Parathyroid adenoma (tissue), 2 donors: ENCODE measurements around the gene MTA2.

Experiments used
- H2AFZ ChIP-seq: fragments of 300-600 bp; sonication (generic); one replicate; pipeline ENCODE4 v1.7.0; 2017; ENCODE audit warnings: antibody characterized with exemption, mild to moderate bottlenecking
- H3K27ac ChIP-seq: fragments of 300-600 bp; sonication (generic); one replicate; pipeline ENCODE4 v1.7.0; 2017
- H3K27me3 ChIP-seq: fragments of 300-600 bp; sonication (generic); one replicate; pipeline ENCODE4 v1.7.0; 2017; ENCODE audit warnings: low read length; ENCODE audit not compliant: control insufficient read depth, insufficient read depth
- H3K36me3 ChIP-seq: fragments of 300-600 bp; sonication (generic); one replicate; pipeline ENCODE4 v1.7.0; 2017; ENCODE audit warnings: low read length; ENCODE audit not compliant: control insufficient read depth, insufficient read depth
- H3K4me1 ChIP-seq: fragments of 300-600 bp; sonication (generic); one replicate; pipeline ENCODE4 v1.7.0; 2017; ENCODE audit warnings: control low read depth
- H3K4me2 ChIP-seq: fragments of 300-600 bp; sonication (generic); one replicate; pipeline ENCODE4 v1.7.0; 2017; ENCODE audit warnings: low read length
- H3K4me3 ChIP-seq: fragments of 300-600 bp; sonication (generic); one replicate; pipeline ENCODE4 v1.7.0; 2017; ENCODE audit warnings: low read depth, low read length
- H3K79me2 ChIP-seq: fragments of 300-600 bp; sonication (generic); one replicate; pipeline ENCODE4 v1.7.0; 2017; ENCODE audit warnings: control low read depth
- H3K9ac ChIP-seq: fragments of 300-600 bp; sonication (generic); one replicate; pipeline ENCODE4 v1.7.0; 2017; ENCODE audit warnings: mild to moderate bottlenecking
- H3K9me3 ChIP-seq: fragments of 300-600 bp; sonication (generic); one replicate; pipeline ENCODE4 v1.7.0; 2017; ENCODE audit warnings: low read length; ENCODE audit not compliant: control insufficient read depth
- CTCF ChIP-seq: fragments of 300-600 bp; sonication (generic); IDR thresholded peaks from one replicate; pipeline ENCODE4 v1.7.0; 2017; ENCODE audit warnings: antibody characterized with exemption, mild to moderate bottlenecking
- donor health status: primary hyperparathyroidism.

Gene MTA2

GRCh38 chr11:62610403-62610802, 8.7 kb upstream of the MTA2 start:
- Histone ChIP-seq H3K9ac (no peak overlapping the region), H3K4me2 (no peak overlapping the region), H2AFZ (no peak overlapping the region), H3K27ac (no peak overlapping the region), H3K27me3 (no peaks in the 10 kb centered on the region), H3K9me3 (no peaks in the 10 kb centered on the region), H3K4me3 (no peak overlapping the region), H3K4me1 (no peaks in the 10 kb centered on the region), H3K36me3 (no peaks in the 10 kb centered on the region), H3K79me2 (no peaks in the 10 kb centered on the region)
- TF ChIP-seq CTCF = no peak

GRCh38 chr11:62608776-62609175, 7.1 kb upstream of the MTA2 start:
- H3K36me3 ChIP-seq = no peaks in the 10 kb centered on the region

GRCh38 chr11:62607714-62608113, 6.0 kb upstream of the MTA2 start:
- no peak overlapping the region for H3K4me3 ChIP-seq
- no peak overlapping the region for H3K4me2 ChIP-seq
- H2AFZ ChIP-seq = no peak overlapping the region
- no peaks in the 10 kb centered on the region for H3K79me2 ChIP-seq
- no peak overlapping the region for H3K9ac ChIP-seq
- no peak for TF ChIP-seq CTCF
- H3K4me1 ChIP-seq = no peaks in the 10 kb centered on the region
- H3K27me3 ChIP-seq = no peaks in the 10 kb centered on the region
- no peak overlapping the region for H3K27ac ChIP-seq
- H3K36me3 ChIP-seq = no peaks in the 10 kb centered on the region
- H3K9me3 ChIP-seq = no peaks in the 10 kb centered on the region

More at GRCh38 chr11:62608776-62609175, 7.1 kb upstream of the MTA2 start:
- no peaks in the 10 kb centered on the region for H3K79me2 ChIP-seq
- H3K9me3 ChIP-seq = no peaks in the 10 kb centered on the region
- no peak for TF ChIP-seq CTCF
- H3K9ac ChIP-seq = no peak overlapping the region
- no peaks in the 10 kb centered on the region for H3K4me1 ChIP-seq
- no peak overlapping the region for H3K4me3 ChIP-seq
- H2AFZ ChIP-seq = no peak overlapping the region
- no peak overlapping the region for H3K4me2 ChIP-seq
- H3K27me3 ChIP-seq = no peaks in the 10 kb centered on the region
- H3K27ac ChIP-seq = no peak overlapping the region

- H3K9ac ChIP-seq = no peak overlapping the region
- H3K9me3 ChIP-seq = no peaks in the 10 kb centered on the region
- H3K4me3 ChIP-seq = no peak overlapping the region
- H3K4me2 ChIP-seq = no peak overlapping the region
- no peak overlapping the region for H3K27ac ChIP-seq
- no peaks in the 10 kb centered on the region for H3K27me3 ChIP-seq
- no peak for TF ChIP-seq CTCF
- no peaks in the 10 kb centered on the region for H3K36me3 ChIP-seq
- no peak overlapping the region for H2AFZ ChIP-seq
- H3K79me2 ChIP-seq = no peaks in the 10 kb centered on the region
- H3K4me1 ChIP-seq = no peaks in the 10 kb centered on the region
Observed at GRCh38 chr11:62605902-62606301, 4.2 kb upstream of the MTA2 start.

DNA sequence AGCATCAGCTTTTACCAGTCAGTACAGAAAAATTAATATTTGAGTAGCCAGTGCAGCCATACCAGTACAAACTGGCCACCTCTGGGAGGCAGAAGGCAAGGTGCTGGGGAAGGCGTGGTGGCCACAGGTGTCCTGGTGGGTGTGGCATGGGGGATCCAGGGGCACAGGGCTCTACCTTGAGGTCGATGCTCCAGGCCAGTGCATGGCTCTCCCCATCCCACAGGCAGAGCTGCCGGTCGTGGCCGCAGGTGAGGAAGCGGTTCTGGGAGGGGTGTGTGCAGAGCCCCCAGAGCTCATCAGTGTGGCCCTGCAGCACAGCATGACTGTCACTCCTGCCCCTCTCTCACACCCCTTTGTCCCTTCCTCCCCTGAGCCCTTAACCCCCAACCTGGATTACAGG, 3.8 kb upstream of the MTA2 start:
- Histone ChIP-seq H3K4me2 (no peak overlapping the region), H3K27ac (no peak overlapping the region), H3K9ac (no peak overlapping the region), H3K4me1 (no peaks in the 10 kb centered on the region), H3K9me3 (no peaks in the 10 kb centered on the region), H3K79me2 (no peaks in the 10 kb centered on the region), H3K4me3 (no peak overlapping the region), H3K36me3 (no peaks in the 10 kb centered on the region), H3K27me3 (no peaks in the 10 kb centered on the region), H2AFZ (no peak overlapping the region)
- TF ChIP-seq CTCF = no peak
